Tibial nerve (tissue), 4 donors: ENCODE data around the gene SMARCC1.

Source experiments
- EP300 ChIP-seq, 2 donors: sonication (generic); formaldehyde crosslinking; IDR thresholded peaks; one replicate each; pipeline ENCODE4 v1.6.1; 2017; ENCODE audit warnings: antibody characterized with exemption in 2 of 2, mild to moderate bottlenecking in 1 of 2
- TF ChIP-seq, protein P1 (sequence below), 5 experiments: fragments of 200-600 bp in 3 of 5; fragments of 450-650 bp in 2 of 5; sonication (generic) in 3 of 5; IDR thresholded peaks; one replicate each; pipeline ENCODE4 v1.5.1; 2016 to 2019; ENCODE audit warnings: antibody characterized with exemption in 5 of 5, mild to moderate bottlenecking in 3 of 5, moderate library complexity in 2 of 5

DNA sequence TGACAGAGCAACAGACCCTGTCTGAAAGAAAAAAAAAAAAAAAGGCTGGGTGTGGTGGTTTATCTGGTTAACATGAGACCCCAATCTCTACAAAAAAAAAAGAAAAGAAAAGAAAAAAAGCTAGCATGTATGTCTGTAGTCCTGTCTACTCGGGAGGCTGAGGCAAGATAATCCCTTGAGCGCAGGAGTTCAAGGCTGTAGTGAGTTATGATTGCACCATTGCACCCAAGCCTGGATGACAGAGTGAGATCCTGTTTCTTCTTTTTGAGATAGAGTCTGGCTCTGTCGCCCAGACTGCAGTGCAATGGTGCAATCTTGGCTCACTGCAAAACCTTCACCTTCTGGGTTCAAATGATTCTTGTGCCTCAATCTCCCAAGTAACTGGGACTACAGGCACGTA, 12.9 kb upstream of the SMARCC1 start:
- TF ChIP-seq, protein P1, sequence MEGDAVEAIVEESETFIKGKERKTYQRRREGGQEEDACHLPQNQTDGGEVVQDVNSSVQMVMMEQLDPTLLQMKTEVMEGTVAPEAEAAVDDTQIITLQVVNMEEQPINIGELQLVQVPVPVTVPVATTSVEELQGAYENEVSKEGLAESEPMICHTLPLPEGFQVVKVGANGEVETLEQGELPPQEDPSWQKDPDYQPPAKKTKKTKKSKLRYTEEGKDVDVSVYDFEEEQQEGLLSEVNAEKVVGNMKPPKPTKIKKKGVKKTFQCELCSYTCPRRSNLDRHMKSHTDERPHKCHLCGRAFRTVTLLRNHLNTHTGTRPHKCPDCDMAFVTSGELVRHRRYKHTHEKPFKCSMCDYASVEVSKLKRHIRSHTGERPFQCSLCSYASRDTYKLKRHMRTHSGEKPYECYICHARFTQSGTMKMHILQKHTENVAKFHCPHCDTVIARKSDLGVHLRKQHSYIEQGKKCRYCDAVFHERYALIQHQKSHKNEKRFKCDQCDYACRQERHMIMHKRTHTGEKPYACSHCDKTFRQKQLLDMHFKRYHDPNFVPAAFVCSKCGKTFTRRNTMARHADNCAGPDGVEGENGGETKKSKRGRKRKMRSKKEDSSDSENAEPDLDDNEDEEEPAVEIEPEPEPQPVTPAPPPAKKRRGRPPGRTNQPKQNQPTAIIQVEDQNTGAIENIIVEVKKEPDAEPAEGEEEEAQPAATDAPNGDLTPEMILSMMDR (IDR thresholded peaks at IDR 0.05), result no peak
- TF ChIP-seq EP300 (IDR thresholded peaks at IDR 0.05), result no peak
